Measurements from ENCODE around the gene CCDC175.

CCDC175 gene

DNA sequence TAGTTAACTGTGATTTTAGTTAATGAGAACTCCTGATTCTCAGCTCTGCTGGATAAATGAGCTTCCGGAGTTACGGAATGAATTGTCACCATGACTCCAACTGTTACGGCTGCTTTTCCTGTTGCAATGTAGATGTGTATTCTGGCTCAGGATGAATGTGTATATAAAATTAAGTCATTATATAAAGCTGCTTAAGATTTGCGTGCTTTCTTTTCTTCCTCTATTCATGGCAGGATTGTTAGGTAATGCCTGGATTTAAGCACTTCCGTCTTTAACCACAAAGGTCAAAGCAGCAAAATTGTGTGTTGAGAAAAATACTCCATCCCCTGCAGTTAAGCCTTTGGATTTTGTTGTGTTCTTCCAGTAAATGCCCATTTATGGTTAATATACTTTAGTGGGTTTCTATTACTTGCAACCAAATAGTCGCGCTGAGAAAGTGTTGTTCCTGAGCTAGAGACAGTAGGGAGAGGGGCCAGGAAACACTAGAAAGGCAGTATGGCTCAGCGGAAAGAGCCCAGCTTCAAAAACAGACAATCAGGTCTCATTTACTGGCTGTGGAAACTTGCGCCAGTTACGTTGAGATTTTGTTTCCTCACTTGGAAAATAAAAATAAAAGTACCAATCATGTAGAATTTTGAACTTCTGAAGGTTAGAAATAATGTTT is 9.4 kb upstream of the CCDC175 start:
- TF ChIP-seq, protein P1, sequence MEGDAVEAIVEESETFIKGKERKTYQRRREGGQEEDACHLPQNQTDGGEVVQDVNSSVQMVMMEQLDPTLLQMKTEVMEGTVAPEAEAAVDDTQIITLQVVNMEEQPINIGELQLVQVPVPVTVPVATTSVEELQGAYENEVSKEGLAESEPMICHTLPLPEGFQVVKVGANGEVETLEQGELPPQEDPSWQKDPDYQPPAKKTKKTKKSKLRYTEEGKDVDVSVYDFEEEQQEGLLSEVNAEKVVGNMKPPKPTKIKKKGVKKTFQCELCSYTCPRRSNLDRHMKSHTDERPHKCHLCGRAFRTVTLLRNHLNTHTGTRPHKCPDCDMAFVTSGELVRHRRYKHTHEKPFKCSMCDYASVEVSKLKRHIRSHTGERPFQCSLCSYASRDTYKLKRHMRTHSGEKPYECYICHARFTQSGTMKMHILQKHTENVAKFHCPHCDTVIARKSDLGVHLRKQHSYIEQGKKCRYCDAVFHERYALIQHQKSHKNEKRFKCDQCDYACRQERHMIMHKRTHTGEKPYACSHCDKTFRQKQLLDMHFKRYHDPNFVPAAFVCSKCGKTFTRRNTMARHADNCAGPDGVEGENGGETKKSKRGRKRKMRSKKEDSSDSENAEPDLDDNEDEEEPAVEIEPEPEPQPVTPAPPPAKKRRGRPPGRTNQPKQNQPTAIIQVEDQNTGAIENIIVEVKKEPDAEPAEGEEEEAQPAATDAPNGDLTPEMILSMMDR (IDR thresholded peaks at IDR 0.05; ENCODE audit: insufficient read depth, low read length): no peak
- peak; percentile 69; the same call in 1 of the 2 replicates for TF ChIP-seq SPI1 (IDR thresholded peaks at IDR 0.05; ENCODE audit: borderline replicate concordance, low read depth)
- TF ChIP-seq, protein P2, sequence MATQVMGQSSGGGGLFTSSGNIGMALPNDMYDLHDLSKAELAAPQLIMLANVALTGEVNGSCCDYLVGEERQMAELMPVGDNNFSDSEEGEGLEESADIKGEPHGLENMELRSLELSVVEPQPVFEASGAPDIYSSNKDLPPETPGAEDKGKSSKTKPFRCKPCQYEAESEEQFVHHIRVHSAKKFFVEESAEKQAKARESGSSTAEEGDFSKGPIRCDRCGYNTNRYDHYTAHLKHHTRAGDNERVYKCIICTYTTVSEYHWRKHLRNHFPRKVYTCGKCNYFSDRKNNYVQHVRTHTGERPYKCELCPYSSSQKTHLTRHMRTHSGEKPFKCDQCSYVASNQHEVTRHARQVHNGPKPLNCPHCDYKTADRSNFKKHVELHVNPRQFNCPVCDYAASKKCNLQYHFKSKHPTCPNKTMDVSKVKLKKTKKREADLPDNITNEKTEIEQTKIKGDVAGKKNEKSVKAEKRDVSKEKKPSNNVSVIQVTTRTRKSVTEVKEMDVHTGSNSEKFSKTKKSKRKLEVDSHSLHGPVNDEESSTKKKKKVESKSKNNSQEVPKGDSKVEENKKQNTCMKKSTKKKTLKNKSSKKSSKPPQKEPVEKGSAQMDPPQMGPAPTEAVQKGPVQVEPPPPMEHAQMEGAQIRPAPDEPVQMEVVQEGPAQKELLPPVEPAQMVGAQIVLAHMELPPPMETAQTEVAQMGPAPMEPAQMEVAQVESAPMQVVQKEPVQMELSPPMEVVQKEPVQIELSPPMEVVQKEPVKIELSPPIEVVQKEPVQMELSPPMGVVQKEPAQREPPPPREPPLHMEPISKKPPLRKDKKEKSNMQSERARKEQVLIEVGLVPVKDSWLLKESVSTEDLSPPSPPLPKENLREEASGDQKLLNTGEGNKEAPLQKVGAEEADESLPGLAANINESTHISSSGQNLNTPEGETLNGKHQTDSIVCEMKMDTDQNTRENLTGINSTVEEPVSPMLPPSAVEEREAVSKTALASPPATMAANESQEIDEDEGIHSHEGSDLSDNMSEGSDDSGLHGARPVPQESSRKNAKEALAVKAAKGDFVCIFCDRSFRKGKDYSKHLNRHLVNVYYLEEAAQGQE (IDR thresholded peaks at IDR 0.05; ENCODE audit: insufficient replicate concordance, low read depth): no peak
- peak; percentile 47; the same call in 1 of the 2 replicates for TF ChIP-seq GABPA (IDR thresholded peaks at IDR 0.05; ENCODE audit: low read depth)
- TF ChIP-seq POLR2AphosphoS5 (IDR thresholded peaks at IDR 0.05; ENCODE audit: low read depth): peak; percentile 49; the same call in 1 of the 2 replicates
- peaks cover 2% of the 10 kb centered on the region for H3K27me3 ChIP-seq (ENCODE audit: insufficient read depth, poor library complexity, severe bottlenecking)
- H3K27ac ChIP-seq (replicated peaks): no peak overlapping the region
- DNase-seq (ENCODE audit: low read depth in 1 of 2, low spot score in 1 of 2): peak; percentile 34 to 58
- no peak overlapping the region for H3K4me3 ChIP-seq (replicated peaks; ENCODE audit: insufficient read depth, low read length)

- TF ChIP-seq, protein P2 (IDR thresholded peaks at IDR 0.05; ENCODE audit: insufficient replicate concordance, low read depth): no peak
- Histone ChIP-seq H3K27ac (replicated peaks) (no peak overlapping the region), H3K4me3 (replicated peaks; ENCODE audit: insufficient read depth, low read length) (no peak overlapping the region), H3K27me3 (ENCODE audit: insufficient read depth, poor library complexity, severe bottlenecking) (peaks cover 2% of the 10 kb centered on the region)
- DNase-seq (ENCODE audit: low read depth in 1 of 2, low spot score in 1 of 2): no peak
Measured at GRCh38 chr14:59583755-59584154, 7.1 kb upstream of the CCDC175 start.

- Histone ChIP-seq H3K27me3 (ENCODE audit: insufficient read depth, poor library complexity, severe bottlenecking) (peaks cover under 1% of the 10 kb centered on the region), H3K4me3 (replicated peaks; ENCODE audit: insufficient read depth, low read length) (no peak overlapping the region), H3K27ac (replicated peaks) (no peak overlapping the region)
- peak; percentile 61; the same call in 1 of the 2 replicates for TF ChIP-seq SPI1 (IDR thresholded peaks at IDR 0.05; ENCODE audit: borderline replicate concordance, low read depth)
- TF ChIP-seq, protein P2 (IDR thresholded peaks at IDR 0.05; ENCODE audit: insufficient replicate concordance, low read depth): no peak
- DNase-seq (ENCODE audit: low read depth in 1 of 2, low spot score in 1 of 2): peak; percentile 28 to 47
Measured at GRCh38 chr14:59582845-59583509, 6.4 kb upstream of the CCDC175 start.

DNA sequence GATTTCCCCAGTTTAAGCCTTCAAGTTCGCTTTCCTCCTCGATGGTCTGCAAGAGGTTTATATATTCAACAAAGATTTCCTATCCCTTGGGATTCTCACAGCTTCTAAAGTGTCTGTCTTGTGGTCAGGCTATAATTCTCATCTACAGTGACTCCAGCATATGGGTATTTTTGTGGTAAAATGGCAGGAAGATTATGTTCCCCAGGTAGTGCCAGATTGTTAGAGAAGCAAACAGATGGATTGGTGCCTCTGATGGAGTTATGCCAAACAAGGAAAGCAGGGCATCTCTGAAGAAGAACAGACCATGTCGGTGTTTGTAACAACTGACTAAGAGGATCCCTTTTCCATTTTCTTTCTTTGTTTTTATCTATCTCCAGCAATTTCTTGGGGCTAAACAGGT is 5.5 kb upstream of the CCDC175 start:
- no peak overlapping the region for H3K27ac ChIP-seq (replicated peaks)
- no peak for TF ChIP-seq GABPA (IDR thresholded peaks at IDR 0.05; ENCODE audit: low read depth)
- H3K4me3 ChIP-seq (replicated peaks; ENCODE audit: insufficient read depth, low read length): no peak overlapping the region
- H3K27me3 ChIP-seq (ENCODE audit: insufficient read depth, poor library complexity, severe bottlenecking): no peaks in the 10 kb centered on the region
- DNase-seq (ENCODE audit: low read depth in 1 of 2, low spot score in 1 of 2): no peak

All from HL-60 (cell line).